HEK293 (cell line): ENCODE measurements around the gene PHF12.

Experiments
- CTCF ChIP-seq: fragments of 450-650 bp; formaldehyde crosslinking; IDR thresholded peaks from 2 replicates; pipeline ENCODE4 v1.5.1; 2016; ENCODE audit warnings: missing biosample characterization, missing genetic modification characterization
- HOXD13 ChIP-seq: sonication (generic); formaldehyde crosslinking; IDR thresholded peaks from 2 replicates; pipeline ENCODE4 v1.8.0; 2022; ENCODE audit warnings: missing genetic modification reagents, borderline replicate concordance
- KLF10 ChIP-seq: fragments of 450-650 bp; IDR thresholded peaks from 2 replicates; pipeline ENCODE4 v1.5.1; 2018; ENCODE audit warnings: missing biosample characterization, mild to moderate bottlenecking, missing genetic modification characterization
- SCRT2 ChIP-seq: fragments of 450-650 bp; formaldehyde crosslinking; IDR thresholded peaks from 2 replicates; pipeline ENCODE4 v1.5.1; 2016; ENCODE audit warnings: missing biosample characterization, missing genetic modification characterization
- SP3 ChIP-seq: fragments of 450-650 bp; formaldehyde crosslinking; IDR thresholded peaks from 2 replicates; pipeline ENCODE4 v1.5.1; 2016; ENCODE audit warnings: missing biosample characterization, missing genetic modification characterization
- WT1 ChIP-seq: fragments of 450-650 bp; formaldehyde crosslinking; IDR thresholded peaks from 2 replicates; pipeline ENCODE4 v1.5.1; 2016; ENCODE audit warnings: missing biosample characterization, missing genetic modification characterization
- ZBTB1 ChIP-seq: fragments of 450-650 bp; formaldehyde crosslinking; IDR thresholded peaks from 2 replicates; pipeline ENCODE4 v1.5.1; 2016; ENCODE audit warnings: missing biosample characterization, missing genetic modification characterization
- ZBTB17 ChIP-seq: fragments of 450-650 bp; formaldehyde crosslinking; IDR thresholded peaks from 2 replicates; pipeline ENCODE4 v1.5.1; 2016; ENCODE audit warnings: missing biosample characterization, missing genetic modification characterization
- ZBTB44 ChIP-seq: fragments of 450-650 bp; IDR thresholded peaks from 2 replicates; pipeline ENCODE4 v1.5.1; 2018; ENCODE audit warnings: missing biosample characterization, mild to moderate bottlenecking, missing genetic modification characterization
- ZFP41 ChIP-seq: fragments of 450-650 bp; formaldehyde crosslinking; IDR thresholded peaks from 2 replicates; pipeline ENCODE4 v1.5.1; 2016; ENCODE audit warnings: missing biosample characterization, missing genetic modification characterization, borderline replicate concordance
- ZNF138 ChIP-seq: fragments of 450-650 bp; formaldehyde crosslinking; IDR thresholded peaks from 2 replicates; pipeline ENCODE4 v1.5.1; 2016; ENCODE audit warnings: missing biosample characterization, missing genetic modification characterization, borderline replicate concordance
- ZNF148 ChIP-seq: fragments of 450-650 bp; formaldehyde crosslinking; IDR thresholded peaks from 2 replicates; pipeline ENCODE4 v1.5.0; 2017; ENCODE audit warnings: missing biosample characterization, missing genetic modification characterization, borderline replicate concordance
- ZNF169 ChIP-seq: fragments of 450-650 bp; formaldehyde crosslinking; IDR thresholded peaks from 2 replicates; pipeline ENCODE4 v1.5.1; 2016; ENCODE audit warnings: missing biosample characterization, missing genetic modification characterization
- ZNF211 ChIP-seq: fragments of 450-650 bp; formaldehyde crosslinking; IDR thresholded peaks from 2 replicates; pipeline ENCODE4 v1.5.1; 2016; ENCODE audit warnings: low read depth, missing biosample characterization, missing genetic modification characterization
- ZNF23 ChIP-seq: fragments of 450-650 bp; formaldehyde crosslinking; IDR thresholded peaks from 2 replicates; pipeline ENCODE4 v1.5.1; 2016; ENCODE audit warnings: missing biosample characterization, missing genetic modification characterization, borderline replicate concordance
- ZNF24 ChIP-seq: fragments of 450-650 bp; formaldehyde crosslinking; IDR thresholded peaks from 2 replicates; pipeline ENCODE4 v1.5.1; 2016; ENCODE audit warnings: missing biosample characterization, missing genetic modification characterization
- ZNF311 ChIP-seq: fragments of 450-650 bp; formaldehyde crosslinking; IDR thresholded peaks from 2 replicates; pipeline ENCODE4 v1.5.1; 2017; ENCODE audit warnings: missing biosample characterization, missing genetic modification characterization, borderline replicate concordance
- ZNF354C ChIP-seq: fragments of 450-650 bp; formaldehyde crosslinking; IDR thresholded peaks from 2 replicates; pipeline ENCODE4 v1.5.1; 2016; ENCODE audit warnings: missing biosample characterization, missing genetic modification characterization, low read depth, borderline replicate concordance
- ZNF426 ChIP-seq: fragments of 450-650 bp; formaldehyde crosslinking; IDR thresholded peaks from 2 replicates; pipeline ENCODE4 v1.5.1; 2017; ENCODE audit warnings: missing biosample characterization, missing genetic modification characterization, mild to moderate bottlenecking, inconsistent platforms, moderate library complexity
- ZNF48 ChIP-seq: fragments of 450-650 bp; formaldehyde crosslinking; IDR thresholded peaks from 2 replicates; pipeline ENCODE4 v1.5.1; 2016; ENCODE audit warnings: missing biosample characterization, missing genetic modification characterization
- ZNF501 ChIP-seq: fragments of 450-650 bp; formaldehyde crosslinking; IDR thresholded peaks from 2 replicates; pipeline ENCODE4 v1.5.1; 2016; ENCODE audit warnings: missing biosample characterization, missing genetic modification characterization
- ZNF510 ChIP-seq: fragments of 450-650 bp; formaldehyde crosslinking; IDR thresholded peaks from 2 replicates; pipeline ENCODE4 v1.5.1; 2018; ENCODE audit warnings: mild to moderate bottlenecking, missing genetic modification characterization, missing biosample characterization; ENCODE audit not compliant: insufficient replicate concordance
- ZNF529 ChIP-seq: fragments of 450-650 bp; formaldehyde crosslinking; IDR thresholded peaks from 2 replicates; pipeline ENCODE4 v1.5.1; 2017; ENCODE audit warnings: missing genetic modification characterization, missing biosample characterization; ENCODE audit not compliant: insufficient replicate concordance
- ZNF555 ChIP-seq: fragments of 450-650 bp; formaldehyde crosslinking; conservative IDR thresholded peaks from 2 replicates; pipeline ENCODE4 v1.5.1; 2017; ENCODE audit warnings: missing biosample characterization, mild to moderate bottlenecking, missing genetic modification characterization, inconsistent platforms
- ZNF596 ChIP-seq: fragments of 450-650 bp; IDR thresholded peaks from 2 replicates; pipeline ENCODE4 v1.5.0; 2018; ENCODE audit warnings: missing biosample characterization, mild to moderate bottlenecking, missing genetic modification characterization, moderate library complexity
- ZNF629 ChIP-seq: fragments of 450-650 bp; formaldehyde crosslinking; IDR thresholded peaks from 2 replicates; pipeline ENCODE4 v1.5.1; 2017; ENCODE audit warnings: missing biosample characterization, missing genetic modification characterization
- ZNF670 ChIP-seq: fragments of 450-650 bp; formaldehyde crosslinking; IDR thresholded peaks from 2 replicates; pipeline ENCODE4 v1.5.1; 2016; ENCODE audit warnings: missing biosample characterization, missing genetic modification characterization, low read depth
- ZNF677 ChIP-seq: fragments of 450-650 bp; IDR thresholded peaks from 2 replicates; pipeline ENCODE4 v1.5.0; 2018; ENCODE audit warnings: missing biosample characterization, mild to moderate bottlenecking, missing genetic modification characterization, moderate library complexity
- ZNF747 ChIP-seq: fragments of 450-650 bp; formaldehyde crosslinking; IDR thresholded peaks from 2 replicates; pipeline ENCODE4 v1.5.1; 2016; ENCODE audit warnings: missing biosample characterization, missing genetic modification characterization
- ZNF776 ChIP-seq: fragments of 450-650 bp; formaldehyde crosslinking; IDR thresholded peaks from 2 replicates; pipeline ENCODE4 v1.5.0; 2017; ENCODE audit warnings: missing biosample characterization, missing genetic modification characterization, borderline replicate concordance
- ZNF777 ChIP-seq: fragments of 450-650 bp; formaldehyde crosslinking; IDR thresholded peaks from 2 replicates; pipeline ENCODE4 v1.5.1; 2017; ENCODE audit warnings: missing biosample characterization, missing genetic modification characterization, borderline replicate concordance
- TF ChIP-seq, protein P1 (sequence below): fragments of 450-650 bp; formaldehyde crosslinking; conservative IDR thresholded peaks from 2 replicates; pipeline ENCODE4 v1.5.1; 2016; ENCODE audit warnings: low read depth, missing biosample characterization, missing genetic modification characterization

Gene PHF12

DNA sequence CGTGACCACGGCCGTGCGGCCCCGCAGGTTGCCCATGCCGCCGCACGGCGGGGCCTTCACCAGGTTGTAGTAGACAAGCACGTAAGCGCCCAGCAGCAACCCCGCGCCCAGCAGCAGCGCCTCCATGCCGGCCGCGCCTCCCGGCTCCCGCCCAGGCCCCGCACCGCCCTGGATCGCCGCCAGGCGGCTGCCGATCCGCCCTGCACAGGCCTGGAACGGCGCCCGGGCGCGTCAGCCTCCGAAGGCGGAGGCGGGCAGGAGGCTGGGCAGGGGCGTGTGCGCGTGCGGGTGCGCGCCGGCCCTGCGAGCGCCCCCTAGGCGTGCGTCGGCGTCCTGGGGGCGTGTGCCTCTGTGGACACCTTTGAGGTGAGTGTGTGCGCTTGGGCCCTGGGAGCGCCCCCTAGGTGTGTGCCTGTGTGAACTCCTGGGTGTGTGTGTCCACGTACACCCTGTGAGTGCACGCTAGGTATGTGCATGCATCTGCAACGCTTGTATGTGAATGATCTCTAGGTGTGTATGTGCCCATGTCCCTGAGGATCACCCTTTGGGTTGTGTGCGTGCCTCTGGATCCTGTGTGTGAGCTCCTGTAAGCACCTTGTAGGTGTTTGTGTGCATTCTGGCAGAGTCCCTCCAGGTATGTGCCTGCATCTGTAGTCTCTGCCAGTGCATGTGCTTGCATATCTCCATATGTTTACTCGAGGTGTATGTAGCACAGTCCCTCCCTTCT is 48.3 kb downstream of the PHF12 start, which contains the start of gene DHRS13 (continued):
- no peak for TF ChIP-seq HOXD13
- no peak for TF ChIP-seq ZNF776
- no peak for TF ChIP-seq ZNF677 (tag by site-specific recombination)
- TF ChIP-seq ZNF629 (tag by site-specific recombination) = peak; percentile 64; the same call in 1 of the 2 replicates
- TF ChIP-seq ZNF354C (tag by site-specific recombination) = no peak
- TF ChIP-seq KLF10 (tag by site-specific recombination) = peak; percentile 100
- no peak for TF ChIP-seq ZNF670 (tag by site-specific recombination)
- no peak for TF ChIP-seq ZNF138 (tag by site-specific recombination)
- TF ChIP-seq ZNF596 = peak; percentile 53
- no peak for TF ChIP-seq ZNF529
- TF ChIP-seq ZNF148 = no peak; the same call in 1 of the 2 replicates
- no peak for TF ChIP-seq ZNF23 (tag by site-specific recombination)
- TF ChIP-seq CTCF (tag by site-specific recombination) = peak; percentile 99
- no peak for TF ChIP-seq ZNF311
- no peak for TF ChIP-seq WT1 (tag by site-specific recombination)
- peak; percentile 47; the same call in 1 of the 2 replicates for TF ChIP-seq ZNF24 (tag by site-specific recombination)
- no peak for TF ChIP-seq ZNF747
- TF ChIP-seq ZNF426 = no peak
- TF ChIP-seq ZNF48 (tag by site-specific recombination) = no peak
- peak; percentile 43 for TF ChIP-seq ZBTB17 (tag by site-specific recombination)
- TF ChIP-seq ZNF501 (tag by site-specific recombination) = peak; percentile 86
- TF ChIP-seq ZNF777 (tag by site-specific recombination) = no peak
- no peak for TF ChIP-seq ZNF211 (tag by site-specific recombination)
- no peak for TF ChIP-seq SCRT2 (tag by site-specific recombination)
- TF ChIP-seq SP3 = peak; percentile 60
- TF ChIP-seq ZNF169 (tag by site-specific recombination) = no peak
- no peak for TF ChIP-seq ZBTB1 (tag by site-specific recombination)
- peak; percentile 84 for TF ChIP-seq ZBTB44 (tag by site-specific recombination)
- TF ChIP-seq, protein P1, sequence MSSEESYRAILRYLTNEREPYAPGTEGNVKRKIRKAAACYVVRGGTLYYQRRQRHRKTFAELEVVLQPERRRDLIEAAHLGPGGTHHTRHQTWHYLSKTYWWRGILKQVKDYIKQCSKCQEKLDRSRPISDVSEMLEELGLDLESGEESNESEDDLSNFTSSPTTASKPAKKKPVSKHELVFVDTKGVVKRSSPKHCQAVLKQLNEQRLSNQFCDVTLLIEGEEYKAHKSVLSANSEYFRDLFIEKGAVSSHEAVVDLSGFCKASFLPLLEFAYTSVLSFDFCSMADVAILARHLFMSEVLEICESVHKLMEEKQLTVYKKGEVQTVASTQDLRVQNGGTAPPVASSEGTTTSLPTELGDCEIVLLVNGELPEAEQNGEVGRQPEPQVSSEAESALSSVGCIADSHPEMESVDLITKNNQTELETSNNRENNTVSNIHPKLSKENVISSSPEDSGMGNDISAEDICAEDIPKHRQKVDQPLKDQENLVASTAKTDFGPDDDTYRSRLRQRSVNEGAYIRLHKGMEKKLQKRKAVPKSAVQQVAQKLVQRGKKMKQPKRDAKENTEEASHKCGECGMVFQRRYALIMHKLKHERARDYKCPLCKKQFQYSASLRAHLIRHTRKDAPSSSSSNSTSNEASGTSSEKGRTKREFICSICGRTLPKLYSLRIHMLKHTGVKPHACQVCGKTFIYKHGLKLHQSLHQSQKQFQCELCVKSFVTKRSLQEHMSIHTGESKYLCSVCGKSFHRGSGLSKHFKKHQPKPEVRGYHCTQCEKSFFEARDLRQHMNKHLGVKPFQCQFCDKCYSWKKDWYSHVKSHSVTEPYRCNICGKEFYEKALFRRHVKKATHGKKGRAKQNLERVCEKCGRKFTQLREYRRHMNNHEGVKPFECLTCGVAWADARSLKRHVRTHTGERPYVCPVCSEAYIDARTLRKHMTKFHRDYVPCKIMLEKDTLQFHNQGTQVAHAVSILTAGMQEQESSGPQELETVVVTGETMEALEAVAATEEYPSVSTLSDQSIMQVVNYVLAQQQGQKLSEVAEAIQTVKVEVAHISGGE (tag by site-specific recombination) = no peak
- no peak for TF ChIP-seq ZNF510
- no peak for TF ChIP-seq ZNF555 (tag by site-specific recombination)
- TF ChIP-seq ZFP41 (tag by site-specific recombination) = no peak
